Esophagus squamous epithelium (tissue), 4 donors: ENCODE data around the gene CYTIP.

Source experiments
- CTCF ChIP-seq, 6 experiments: fragments of 450-650 bp in 4 of 6; fragments of 200-600 bp in 2 of 6; sonication (generic) in 2 of 6; IDR thresholded peaks; one replicate each; pipeline ENCODE4 v1.5.1; 2016 to 2019; ENCODE audit warnings: antibody characterized with exemption in 6 of 6, mild to moderate bottlenecking in 4 of 6, moderate library complexity in 4 of 6
- POLR2A ChIP-seq, 4 donors: fragments of 450-650 bp; IDR thresholded peaks; one replicate each; pipeline ENCODE4 v1.6.1; 2017; ENCODE audit warnings: antibody characterized with exemption in 4 of 4, mild to moderate bottlenecking in 4 of 4, moderate library complexity in 3 of 4

GRCh38 chr2:157420771-157421323 is 23.0 kb downstream of the CYTIP start:
- no peak for TF ChIP-seq POLR2A (IDR thresholded peaks at IDR 0.05)
- no peak for TF ChIP-seq CTCF (IDR thresholded peaks at IDR 0.05)
